Hematopoietic multipotent progenitor cell treated with erythropoietin and hydrocortisone succinate and interleukin-3 and kit ligand, for 6 days (in vitro differentiated cells): ENCODE data around the gene MZB1.
"Not testable (repeated sequence)": the region's sequence is repeated elsewhere in the genome, so short reads cannot be mapped to it uniquely, and the experiment has no call there.

Source experiments
- DNase-seq: peaks from one replicate; pipeline ENCODE4 v3.0.0-alpha.2; 2015

The MZB1 gene

DNA sequence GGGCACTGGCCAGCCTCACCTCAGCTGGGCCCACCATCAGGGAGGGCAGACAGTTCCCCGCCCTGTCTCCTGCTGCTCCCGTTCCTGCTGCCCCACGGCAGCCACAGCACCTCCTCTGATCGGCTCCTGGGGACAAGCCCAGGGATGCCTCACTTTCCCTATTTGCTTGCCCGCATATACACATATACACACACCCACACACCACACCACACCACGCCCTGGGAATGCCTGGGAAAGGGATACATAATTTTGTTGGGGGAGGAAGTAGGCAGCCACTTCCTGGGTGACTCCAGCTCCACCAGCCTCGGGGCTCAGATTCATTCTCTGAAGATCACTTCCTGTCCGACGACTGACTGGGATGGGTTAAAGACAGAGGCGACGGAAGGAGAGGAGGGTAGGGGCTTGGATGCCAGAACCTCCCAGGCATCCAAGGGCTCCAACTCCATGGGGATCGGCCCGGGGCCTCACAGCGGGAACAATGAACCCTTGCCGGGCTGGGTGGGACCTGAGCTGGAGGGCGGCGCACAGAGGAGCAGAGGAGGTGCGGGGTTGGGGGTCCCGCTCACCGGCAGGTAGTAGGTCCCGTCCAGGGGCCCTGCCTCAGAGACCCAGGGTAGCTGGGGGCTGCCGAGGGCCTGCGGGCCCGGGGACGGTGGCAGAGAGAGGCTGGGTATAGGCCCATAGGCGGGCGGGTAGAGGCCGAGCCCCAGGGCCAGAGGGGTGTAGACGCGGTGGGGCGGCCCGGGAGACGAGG, 2.0 kb upstream of the MZB1 start:
- no peak for DNase-seq

DNA sequence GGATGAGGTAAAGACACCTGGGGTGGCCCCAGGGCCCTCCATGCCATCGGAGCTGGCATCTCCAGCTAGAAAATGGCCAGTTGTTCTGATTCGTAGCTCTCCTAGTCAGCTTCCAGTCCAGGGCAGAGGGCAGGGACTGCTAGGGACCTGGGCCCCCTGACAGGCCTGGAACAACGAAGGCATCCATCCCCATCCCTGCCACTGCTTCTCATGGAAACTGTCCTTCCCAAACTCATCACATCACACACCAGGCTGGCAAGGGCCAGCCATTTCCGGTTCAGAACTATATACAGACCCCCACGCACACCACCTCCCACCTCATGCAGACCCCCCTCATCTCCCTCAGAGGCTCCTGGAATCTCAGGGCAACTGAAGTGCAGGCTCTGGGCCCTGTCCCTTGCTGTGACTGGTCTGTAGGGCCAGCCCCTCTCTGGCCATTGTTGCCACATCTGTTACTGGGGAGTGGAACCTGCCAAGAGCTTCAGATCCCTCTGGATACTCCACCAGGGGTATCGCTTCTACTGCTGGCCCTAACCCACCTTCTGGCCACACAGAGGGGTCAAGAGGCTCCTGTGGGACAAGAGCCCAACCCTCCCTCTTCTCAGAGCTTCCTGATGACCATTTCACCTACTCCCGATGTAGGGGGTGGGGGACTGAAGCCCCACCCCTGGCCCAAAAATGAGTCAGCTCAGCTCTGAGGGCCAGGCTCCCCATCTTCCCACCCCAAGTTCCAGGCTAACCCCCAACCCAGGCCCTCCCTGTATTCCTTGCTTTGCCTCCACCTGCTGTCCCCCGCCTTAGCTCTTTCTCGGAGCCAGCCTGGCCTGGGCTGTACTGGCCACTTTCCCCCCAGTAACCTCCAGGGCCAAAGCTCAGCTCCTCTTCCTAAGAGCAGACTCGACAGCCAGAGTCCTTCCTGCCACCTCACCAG, 1.2 kb upstream of the MZB1 start:
- DNase-seq, result no peak

DNA sequence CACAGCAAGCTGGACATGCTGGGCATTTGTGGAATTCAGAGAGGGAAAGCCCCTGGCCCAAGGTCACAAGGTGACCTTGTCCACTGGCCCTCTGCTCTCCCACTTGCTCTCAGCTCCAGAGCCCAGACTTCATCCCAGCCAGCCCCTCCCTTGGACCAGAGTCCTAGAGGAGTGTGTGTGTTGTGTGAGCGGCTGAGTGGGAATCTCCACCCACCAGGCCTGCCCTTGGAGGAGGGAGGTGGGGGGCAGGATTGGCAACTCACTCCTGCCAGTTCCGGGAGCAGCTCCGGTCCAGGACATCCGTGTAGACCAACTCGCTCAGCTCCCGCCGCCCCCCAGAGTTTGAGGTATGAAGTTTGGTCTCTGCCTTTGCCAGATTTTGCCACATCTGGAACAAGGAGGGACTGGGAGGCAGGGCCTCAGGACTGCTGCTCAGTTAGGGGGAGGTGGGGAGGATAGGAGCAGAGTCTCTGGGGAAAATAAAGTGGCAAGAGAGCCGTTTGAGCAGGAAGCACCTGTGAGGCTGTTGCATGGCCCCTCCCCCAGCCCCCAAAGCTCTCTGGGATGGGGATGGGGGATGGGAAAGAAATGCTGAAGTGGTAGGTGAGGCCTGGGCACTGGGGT, 1.4 kb downstream of the MZB1 start:
- DNase-seq, result peak; percentile 51

DNA sequence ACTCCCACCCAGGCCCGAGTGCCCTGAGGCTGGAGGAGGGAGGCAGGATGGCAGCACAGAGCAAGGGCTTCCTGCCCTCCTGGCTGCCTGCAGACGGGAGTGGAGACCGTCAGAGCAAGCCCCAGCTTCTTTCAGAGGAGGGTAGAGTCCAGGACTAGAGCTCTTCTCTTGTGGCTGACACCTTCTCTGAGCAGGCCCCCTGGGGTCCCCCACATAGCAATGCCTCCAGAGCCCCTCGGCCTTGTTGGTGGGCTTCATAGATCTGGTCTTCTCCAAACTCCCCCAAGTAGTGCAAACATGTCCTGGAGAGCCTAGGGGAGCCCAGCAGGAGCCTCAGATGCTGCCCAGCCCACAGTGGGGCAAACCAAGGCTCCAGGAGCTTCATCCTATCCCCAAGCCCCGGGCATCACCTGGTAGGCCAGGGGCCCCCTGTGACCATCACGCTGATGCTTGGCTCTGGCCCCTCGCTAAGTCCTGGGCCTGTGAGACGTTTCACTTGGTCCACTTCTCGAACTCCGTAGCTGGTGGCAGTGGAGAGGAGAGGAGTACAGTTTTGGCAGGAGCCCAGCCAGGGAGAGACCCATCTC, 2.0 kb downstream of the MZB1 start:
- no peak for DNase-seq

DNA sequence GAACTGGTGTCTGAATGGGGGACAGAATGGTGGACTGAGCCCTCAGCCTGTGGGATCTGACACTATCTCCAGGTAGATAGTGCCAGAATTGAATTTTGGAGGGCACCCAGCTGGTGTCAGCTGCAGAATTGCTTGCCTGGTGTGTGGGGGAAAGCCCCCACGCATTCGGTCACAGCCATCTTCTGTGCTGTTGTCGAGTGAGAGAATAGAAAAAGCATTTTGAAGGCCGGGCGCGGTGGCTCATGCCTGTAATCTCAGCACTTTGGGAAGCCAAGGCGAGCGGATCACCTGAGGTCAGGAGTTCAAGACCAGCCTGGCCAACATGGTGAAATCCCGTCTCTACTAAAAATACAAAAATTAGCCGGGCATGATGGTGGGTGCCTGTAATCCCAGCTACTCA, 2.8 kb downstream of the MZB1 start:
- not testable (repeated sequence) for DNase-seq

DNA sequence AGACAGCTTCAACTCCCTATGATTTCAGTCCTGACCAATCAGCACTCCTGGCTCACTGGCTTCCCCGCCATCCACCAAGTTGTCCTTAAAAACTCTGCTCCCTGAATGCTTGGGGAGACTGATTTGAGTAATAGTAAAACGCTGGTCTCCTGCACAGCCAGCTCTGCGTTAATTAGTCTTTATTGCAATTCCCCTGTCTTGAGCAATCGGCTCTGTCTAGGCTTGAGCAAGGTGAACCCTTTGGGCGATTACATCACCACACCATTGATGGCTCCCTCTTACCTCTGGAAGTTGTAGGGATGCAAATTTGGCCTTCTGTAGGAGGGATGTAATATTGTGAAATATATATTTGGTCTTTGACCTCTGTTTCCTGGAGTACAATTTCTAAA, 3.7 kb downstream of the MZB1 start:
- peak; percentile 32 for DNase-seq

DNA sequence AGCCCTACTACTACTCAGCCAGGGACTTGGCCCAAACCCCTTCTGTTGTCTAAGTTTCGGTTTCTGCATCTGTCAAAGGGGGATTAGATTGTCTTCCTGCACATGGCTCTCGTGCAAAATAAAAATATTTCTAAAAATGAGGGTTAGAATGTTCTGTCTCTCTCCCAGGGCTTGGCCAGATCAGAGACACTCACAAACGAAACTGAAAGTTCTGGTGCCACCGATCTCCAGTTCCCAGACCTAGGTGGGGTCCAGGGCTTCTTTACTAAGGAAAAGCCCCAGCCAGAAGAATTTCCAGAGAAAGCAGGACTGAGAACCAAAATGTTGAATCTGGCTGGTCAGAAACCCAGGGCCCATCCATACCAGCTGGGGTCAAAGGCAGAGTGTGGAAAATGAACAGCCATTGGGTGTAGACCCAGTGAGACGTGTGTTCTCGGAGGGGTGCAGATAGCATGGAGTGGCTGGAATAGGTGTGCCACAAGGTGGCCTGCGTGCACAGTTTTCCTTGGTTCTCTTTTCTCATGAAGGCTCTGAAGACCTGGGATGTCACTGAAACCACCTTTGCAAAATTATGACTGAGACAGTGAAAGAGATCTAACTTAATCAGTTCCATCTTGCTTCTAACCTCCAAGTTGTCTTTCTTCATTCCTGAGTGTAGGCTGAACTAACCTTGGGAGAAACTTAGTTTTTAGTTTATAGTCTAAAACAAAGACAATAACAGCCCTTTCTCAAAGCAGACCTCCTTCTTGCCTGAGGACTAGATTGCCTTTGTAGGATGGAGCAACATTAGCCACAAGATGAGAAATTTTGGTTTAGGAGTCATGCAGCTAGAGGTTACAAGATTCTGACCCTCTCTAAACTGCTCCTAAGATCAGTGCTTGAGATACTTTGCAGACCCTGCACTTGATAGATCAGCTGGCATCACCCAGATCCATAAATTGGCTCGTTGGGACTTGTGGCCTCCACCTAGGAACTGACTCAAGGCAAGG, 4.4 kb downstream of the MZB1 start:
- peak; percentile 58 for DNase-seq

DNA sequence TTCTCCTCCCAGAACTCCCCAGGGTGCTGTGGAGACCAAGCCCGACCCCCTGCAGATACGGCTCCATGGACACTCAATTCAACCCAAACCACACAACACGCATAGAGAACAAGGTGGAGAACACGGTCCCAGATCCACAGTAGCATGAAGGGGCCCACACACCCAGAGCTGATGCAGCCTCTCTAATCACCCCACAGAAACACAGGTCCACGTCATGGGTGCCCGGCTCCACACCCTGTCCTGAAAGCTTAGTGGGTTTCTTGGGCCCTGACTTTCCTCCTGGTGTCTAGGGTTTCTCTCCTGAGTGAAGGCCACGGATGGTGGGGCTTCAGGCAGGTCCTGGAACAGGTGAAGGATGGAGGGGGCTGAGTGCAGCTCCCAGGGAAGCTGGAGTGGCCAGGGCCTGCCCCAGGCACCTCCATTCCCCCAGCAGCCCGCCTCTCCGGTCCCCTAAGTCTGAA, 5.1 kb downstream of the MZB1 start:
- no peak for DNase-seq

DNA sequence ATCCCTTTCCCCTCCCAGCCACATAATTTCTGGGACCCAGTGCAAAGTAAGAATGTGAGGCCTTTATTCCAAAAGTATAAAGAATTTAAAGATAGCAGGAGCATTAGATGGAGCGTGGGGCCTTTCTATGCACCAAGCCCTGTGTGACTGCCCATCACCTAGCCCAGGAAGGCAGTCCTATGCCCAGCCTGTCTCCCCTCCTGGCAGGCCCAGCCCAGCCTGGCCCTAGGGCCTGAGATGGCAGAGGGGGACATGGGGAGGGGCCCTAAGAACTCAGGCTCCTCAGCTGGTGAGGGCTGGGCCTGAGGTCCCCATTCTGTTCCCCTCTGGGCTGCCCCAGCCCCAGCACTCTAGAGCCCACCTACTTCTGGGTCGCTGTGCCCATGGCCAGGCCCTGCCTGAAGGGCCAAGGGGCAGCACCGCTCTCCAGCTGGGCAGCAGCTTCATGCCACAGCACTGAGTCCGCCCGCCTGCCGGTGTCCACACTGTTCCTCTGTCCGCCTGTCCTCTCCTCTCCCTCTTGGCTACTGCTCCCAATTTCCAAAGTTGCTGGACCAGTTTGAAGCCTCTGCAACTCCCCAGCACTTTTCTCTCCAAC, 5.6 kb downstream of the MZB1 start:
- no peak for DNase-seq

DNA sequence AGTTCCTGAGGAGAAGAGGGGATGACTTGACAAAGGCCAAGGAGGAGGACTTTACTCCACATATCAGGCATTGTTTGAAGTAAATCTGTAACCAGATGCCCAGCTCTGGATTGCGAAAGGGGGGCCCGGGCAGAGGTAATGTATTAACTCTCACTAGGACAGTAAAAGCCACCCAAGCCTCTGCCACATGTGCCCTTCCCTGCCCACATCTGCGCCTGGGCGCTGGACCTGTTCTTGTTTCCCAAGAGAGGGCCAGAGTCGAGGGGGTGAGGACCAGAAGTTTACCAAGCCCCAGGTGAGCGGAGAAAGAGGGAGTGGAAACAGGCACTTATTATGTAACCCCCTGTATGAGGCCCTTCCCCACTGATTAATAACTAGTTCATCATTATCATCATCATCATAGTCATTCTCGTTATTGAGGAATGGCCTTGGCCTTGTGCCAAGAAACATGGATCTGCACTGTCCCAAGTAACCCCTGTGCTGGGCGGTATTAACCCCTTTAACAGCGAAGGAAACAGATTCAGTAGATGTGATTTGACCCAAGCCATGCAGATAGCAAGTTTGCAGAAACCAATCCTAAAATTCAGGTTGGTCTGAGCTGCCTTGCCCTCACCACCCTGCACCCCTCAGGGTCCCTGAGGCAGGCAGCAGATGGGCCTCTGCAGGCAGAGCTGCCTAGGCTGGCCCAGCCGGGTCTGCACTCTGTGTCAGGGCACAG, 6.3 kb downstream of the MZB1 start, which contains the start of gene SLC23A1:
Gene SLC23A1, minus strand, starts transcription at position 23 of the 718 bp plus-strand sequence. CDS start 44 bp downstream, outside the sequence.
- peak; percentile 33 for DNase-seq

DNA sequence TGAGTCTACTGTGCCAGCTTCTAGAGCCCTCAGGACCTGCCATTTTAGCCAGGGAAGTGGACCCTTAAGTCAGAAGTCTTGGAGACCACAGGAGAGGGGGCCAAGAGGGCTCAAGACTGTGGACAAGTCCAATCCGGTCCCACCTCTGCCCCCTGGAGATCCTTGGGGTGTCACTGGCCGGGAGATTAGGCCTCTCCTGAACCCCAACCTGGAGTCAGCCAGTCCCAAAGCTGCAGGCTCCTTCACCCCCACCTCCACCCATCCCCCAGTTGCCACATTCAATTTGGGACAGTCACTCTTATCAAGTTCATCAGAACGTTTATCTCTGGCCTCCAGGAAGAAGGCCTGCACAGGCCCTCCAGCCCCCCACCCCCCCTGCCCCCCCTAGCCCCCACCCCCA, 6.9 kb downstream of the MZB1 start:
- no peak for DNase-seq

DNA sequence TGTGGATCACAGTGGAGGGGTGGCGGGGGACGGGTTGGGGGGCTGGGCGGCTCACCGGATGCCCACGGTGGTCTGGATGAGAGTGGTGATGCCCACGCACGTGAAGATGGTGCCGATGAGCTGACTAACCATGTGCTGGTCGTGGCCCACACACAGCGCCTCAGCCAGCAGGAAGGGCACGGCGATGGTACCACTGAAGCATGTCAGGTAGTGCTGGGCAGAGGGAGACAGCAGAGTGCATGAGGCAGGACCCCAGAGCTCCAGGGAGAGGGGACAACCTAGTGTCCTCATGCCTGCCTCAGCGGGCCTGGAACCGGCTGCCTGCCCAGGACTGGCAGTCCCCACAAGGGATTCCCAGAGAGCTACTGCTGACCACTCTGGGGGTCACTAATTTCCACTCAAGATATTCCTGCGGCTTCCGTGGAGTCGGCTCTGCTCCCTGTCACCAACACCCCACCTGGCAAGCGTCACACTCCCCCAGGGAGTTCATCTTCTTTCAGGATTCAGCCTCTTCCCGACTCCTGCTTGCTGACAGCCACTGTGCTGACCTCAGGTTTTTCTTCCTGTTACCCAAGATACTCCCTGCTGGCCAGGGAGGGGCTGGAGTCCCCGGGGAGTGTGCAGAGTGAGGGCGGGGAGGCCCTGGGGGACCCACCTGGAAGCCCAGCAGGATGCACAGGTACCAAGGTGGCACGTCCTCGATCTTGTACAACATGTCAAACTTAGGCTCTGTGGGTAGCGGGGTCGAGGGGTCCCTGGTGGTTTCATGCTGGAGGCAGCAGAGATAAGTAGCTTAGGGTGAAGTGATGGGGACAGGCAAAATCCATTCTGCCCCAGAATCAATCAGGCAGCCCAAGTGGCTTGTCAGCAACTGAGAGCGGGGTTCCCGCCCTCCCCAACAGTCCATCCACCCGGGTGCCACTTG, 7.6 kb downstream of the MZB1 start:
- no peak for DNase-seq

DNA sequence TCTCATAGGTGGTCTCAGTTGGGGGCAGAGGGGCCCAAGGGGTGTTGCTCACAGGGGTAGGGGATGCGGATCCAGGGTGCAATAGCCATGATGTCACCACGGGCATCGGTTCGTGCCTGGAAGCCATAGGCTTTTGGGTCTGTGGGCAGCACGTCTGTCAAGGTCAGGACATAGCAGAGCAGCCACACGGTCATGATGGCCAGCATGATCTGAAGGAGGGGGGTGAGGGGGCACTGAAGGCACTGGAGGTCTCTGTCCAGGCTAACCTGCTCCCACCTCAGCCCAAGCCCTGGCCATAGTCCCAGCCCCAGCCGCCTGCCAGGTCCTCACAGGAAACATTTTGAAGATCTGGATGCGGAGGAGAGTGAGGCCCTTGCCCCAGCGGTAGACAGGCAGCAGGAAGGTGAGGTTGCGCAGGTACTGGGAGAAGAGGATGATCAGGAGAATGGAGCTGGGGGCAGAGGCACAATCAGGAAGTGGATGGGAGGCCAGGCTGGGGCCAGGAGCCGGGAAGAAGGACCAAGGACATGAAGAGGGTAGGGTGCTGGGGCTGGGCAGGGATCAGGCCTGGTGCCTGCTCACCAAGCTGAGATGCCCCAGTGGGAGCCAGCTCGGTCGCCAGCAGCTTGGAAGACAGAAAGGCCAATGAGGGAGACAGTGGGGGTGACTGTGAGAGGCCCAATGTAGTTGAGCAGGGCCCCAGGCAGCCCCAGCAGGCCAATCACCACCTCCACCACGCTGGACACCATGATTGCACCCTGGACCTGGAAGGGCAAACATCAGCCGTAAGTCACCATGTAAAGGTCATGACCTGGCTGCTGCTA, 9.9 kb downstream of the MZB1 start:
- no peak for DNase-seq

DNA sequence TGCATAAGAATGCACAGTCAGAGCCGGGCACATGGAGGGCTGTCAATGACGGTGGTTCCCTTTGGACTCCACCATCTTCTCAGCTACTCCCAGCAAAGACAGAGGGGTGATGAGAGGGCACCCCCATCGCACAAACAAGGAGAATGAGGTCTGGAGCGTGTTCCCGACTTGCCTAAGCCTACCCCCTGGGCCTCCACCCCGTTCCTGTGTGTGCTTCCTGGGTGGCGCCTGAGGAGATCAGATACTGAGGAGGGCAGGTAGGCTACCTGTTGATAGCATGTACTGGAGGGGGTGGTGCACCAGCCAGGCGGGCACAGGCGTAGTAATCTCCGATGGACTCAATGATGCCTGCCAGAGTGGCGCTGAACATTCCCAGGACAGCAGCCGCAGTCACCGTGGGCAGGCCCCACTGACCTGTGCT, 10.8 kb downstream of the MZB1 start:
- DNase-seq, result no peak

DNA sequence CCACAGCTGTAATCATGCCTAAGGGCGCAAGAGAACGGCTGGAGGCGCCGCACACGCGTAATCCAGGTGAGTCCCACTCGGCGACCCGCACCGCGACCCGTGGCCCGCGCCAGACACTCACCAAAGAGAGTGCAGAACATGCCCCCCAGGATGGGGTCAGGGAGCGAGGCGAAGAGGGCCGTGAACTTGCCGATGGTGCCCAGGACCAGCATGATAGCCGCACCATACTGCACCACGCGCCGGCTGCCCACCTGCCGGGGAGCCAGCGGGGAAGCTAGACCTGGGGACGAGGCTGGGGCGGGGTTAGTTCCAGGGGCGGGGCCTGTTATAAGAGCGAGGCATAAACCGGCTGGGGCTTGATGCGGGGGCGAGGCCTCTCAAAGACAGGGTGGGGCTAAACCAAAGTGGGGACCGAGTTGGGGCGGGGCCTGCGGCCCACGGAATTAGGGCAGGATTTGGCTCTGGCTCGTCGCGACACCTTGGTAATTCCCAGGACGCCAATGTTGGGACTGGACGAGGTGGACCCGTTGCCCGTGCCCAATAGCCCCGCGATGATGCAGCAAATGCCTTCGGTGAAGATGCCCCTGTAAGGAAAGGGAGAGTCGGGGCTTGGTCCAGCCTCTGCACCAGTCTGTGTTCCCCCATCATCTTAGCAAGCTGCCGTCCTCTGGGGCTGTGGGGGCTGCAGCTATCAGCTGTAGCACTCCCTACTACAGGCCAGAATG, 11.4 kb downstream of the MZB1 start:
- no peak for DNase-seq

DNA sequence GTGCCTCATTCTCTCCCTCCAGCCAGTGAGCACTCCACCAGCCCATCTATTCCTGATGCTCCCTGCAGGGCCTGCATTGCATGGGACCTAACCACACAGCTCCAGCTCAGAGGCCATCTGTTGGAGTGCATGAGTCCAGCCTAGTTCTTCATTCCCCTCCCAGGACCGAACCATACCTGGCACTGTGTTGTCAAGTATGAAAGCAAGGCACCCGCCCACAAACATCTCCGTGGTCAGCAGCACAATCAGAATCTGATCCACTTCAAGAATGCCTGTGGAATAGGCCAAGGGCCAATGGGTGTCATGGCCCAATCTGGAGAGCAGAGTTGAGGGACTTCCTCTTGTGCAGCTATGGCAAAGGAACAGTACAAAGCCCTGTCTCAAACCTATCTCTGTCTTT, 12.5 kb downstream of the MZB1 start:
- DNase-seq, result no peak

DNA sequence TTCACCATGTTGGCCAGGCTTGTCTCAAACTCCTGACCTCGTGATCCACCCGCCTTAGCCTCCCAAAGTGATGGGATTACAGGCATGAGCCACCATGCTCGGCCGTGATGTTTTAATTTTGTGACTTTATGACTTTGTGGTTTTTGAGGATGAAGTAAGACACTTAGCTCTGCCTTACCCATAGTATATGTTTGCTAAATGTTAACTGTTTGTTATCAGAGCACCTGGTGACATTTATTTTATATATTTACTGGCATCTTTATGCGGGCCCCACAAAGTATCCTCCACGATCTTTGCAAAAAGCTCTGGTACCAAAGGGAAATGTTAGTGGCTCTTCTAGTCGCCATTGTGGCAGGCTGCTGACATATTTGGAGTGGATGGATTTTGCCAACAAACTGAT, 13.3 kb downstream of the MZB1 start:
- no peak for DNase-seq

DNA sequence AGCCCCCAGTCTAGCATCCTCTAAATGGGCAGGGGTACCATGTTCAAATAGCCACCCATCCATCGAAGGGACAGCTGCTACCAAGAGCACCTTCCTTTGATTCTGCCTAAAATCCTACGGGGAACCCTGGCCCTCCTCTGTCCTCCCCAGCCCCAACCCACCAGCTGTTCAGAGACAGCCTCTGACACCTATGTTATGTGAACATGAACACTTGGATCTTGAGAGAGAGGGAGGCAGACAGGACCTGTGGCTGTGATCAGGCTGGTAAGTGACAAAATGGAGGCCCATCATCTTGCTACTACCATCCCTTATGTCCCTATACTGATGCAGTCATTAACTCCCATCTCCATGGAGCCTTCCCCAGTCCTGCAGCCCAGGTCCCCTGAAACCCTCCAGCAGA, 14.8 kb downstream of the MZB1 start:
- DNase-seq, result no peak
